Measurements from ENCODE around the gene CA12. TPM values are rescaled to one million over a fixed set of nuclear protein-coding genes. Genes with fewer than 3 reads are reported as not detected.

The CA12 gene
- total and polyA plus RNA-seq, 2 of the 8 experiments (the other 6 are each of a cell fraction or from before 2014, with no cell fraction given) = 4.7 to 4.9 TPM

DNA sequence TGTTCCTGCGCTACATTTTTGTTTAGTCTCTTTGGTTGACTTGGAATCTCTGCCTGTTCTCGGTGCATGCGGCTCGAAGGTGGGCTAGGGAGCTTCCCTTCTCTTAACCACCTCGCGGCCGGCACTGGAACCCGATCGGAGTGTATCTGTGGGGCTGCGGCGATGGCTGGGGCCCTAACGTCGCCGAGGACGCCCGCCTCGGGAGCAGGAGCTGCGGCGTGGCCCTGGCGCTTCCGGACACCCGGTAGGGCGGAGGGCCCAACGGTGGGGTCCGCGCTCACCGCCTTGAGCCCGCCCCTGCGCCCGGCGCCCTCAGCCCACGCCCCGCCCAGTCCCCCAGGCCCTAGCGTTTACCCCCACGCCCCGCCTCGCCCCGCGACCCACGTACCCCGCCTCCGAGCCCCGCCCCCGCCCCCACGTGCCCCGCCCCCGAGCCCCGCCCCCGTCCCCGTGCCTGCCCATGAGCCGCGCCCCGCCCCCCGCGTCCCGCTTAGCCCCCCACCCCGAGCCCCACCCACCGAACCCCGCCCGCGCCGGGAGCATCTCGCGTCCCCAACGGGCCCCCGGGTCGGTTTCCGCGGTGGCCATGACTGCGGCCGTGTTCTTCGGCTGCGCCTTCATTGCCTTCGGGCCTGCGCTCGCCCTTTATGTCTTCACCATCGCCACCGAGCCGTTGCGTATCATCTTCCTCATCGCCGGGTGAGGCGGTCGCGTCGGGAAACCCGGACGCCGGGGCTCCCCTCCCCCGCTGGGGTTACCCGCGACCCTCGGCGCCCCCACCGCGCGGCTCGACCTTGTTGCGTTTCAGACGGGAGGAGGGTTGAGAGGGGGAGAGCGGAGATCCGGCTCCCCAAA, 104.4 kb downstream of the CA12 start, which contains the start of gene APH1B (continued):
- TF ChIP-seq, protein P1, sequence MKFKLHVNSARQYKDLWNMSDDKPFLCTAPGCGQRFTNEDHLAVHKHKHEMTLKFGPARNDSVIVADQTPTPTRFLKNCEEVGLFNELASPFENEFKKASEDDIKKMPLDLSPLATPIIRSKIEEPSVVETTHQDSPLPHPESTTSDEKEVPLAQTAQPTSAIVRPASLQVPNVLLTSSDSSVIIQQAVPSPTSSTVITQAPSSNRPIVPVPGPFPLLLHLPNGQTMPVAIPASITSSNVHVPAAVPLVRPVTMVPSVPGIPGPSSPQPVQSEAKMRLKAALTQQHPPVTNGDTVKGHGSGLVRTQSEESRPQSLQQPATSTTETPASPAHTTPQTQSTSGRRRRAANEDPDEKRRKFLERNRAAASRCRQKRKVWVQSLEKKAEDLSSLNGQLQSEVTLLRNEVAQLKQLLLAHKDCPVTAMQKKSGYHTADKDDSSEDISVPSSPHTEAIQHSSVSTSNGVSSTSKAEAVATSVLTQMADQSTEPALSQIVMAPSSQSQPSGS (IDR thresholded peaks at IDR 0.05; ENCODE audit: low read length) = no peak
- TF ChIP-seq ZNF274 (IDR thresholded peaks at IDR 0.05; ENCODE audit: borderline replicate concordance, extremely low read depth, low read length) (no peak), RFX5 (IDR thresholded peaks at IDR 0.05; ENCODE audit: borderline replicate concordance, low read depth, low read length) (no peak), SP2 (IDR thresholded peaks at IDR 0.05; ENCODE audit: low read length) (no peak), CTBP2 (IDR thresholded peaks at IDR 0.05; ENCODE audit: borderline replicate concordance, insufficient read depth, insufficient read length, low read length) (no peak), NRF1 (IDR thresholded peaks at IDR 0.05; ENCODE audit: low read depth, low read length) (no peak), BACH1 (IDR thresholded peaks at IDR 0.05; ENCODE audit: low read length) (peak; percentile 34; the same call in 1 of the 2 replicates), CBX5 (IDR thresholded peaks at IDR 0.05; ENCODE audit: low read depth, low read length) (no peak), SP1 (IDR thresholded peaks at IDR 0.05; ENCODE audit: low read depth, low read length) (peak; percentile 15; the same call in 1 of the 2 replicates), EP300 (IDR thresholded peaks at IDR 0.05; ENCODE audit: borderline replicate concordance in 1 of 2, low read depth in 2 of 2, low read length in 2 of 2) (no peak), TAF1 (IDR thresholded peaks at IDR 0.05; ENCODE audit: low read depth, low read length) (no peak), TAF7 (optimal IDR thresholded peaks at IDR 0.05; ENCODE audit: borderline replicate concordance, low read depth, low read length) (peak; percentile 37), EGR1 (IDR thresholded peaks at IDR 0.05; ENCODE audit: borderline replicate concordance, low read depth, low read length) (no peak), KDM4A (IDR thresholded peaks at IDR 0.05; ENCODE audit: low read depth, low read length, severe bottlenecking) (peak; percentile 73), CEBPB (IDR thresholded peaks at IDR 0.05; ENCODE audit: low read depth, low read length) (no peak), JUN (IDR thresholded peaks at IDR 0.05; ENCODE audit: low read depth, low read length) (no peak), RBBP5 (IDR thresholded peaks at IDR 0.05; ENCODE audit: borderline replicate concordance, low read depth, low read length) (peak; percentile 81; the same call in 1 of the 2 replicates), PHF8 (conservative IDR thresholded peaks at IDR 0.05; ENCODE audit: low read depth, low read length) (peak; percentile 58), TEAD4 (IDR thresholded peaks at IDR 0.05; ENCODE audit: low read depth, low read length) (no peak)
- TF ChIP-seq, protein P2, sequence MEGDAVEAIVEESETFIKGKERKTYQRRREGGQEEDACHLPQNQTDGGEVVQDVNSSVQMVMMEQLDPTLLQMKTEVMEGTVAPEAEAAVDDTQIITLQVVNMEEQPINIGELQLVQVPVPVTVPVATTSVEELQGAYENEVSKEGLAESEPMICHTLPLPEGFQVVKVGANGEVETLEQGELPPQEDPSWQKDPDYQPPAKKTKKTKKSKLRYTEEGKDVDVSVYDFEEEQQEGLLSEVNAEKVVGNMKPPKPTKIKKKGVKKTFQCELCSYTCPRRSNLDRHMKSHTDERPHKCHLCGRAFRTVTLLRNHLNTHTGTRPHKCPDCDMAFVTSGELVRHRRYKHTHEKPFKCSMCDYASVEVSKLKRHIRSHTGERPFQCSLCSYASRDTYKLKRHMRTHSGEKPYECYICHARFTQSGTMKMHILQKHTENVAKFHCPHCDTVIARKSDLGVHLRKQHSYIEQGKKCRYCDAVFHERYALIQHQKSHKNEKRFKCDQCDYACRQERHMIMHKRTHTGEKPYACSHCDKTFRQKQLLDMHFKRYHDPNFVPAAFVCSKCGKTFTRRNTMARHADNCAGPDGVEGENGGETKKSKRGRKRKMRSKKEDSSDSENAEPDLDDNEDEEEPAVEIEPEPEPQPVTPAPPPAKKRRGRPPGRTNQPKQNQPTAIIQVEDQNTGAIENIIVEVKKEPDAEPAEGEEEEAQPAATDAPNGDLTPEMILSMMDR (IDR thresholded peaks at IDR 0.05; ENCODE audit: control extremely low read depth in 1 of 3, insufficient read depth in 1 of 3, low read depth in 1 of 3, low read length in 3 of 3) = no peak
